Breast epithelium (tissue), 3 donors: ENCODE data around the gene HUS1.

Experiments used
- CTCF ChIP-seq, 3 donors: fragments of 450-650 bp; IDR thresholded peaks; one replicate each; pipeline ENCODE4 v1.5.1; 2016 to 2017; ENCODE audit warnings: antibody characterized with exemption in 3 of 3, mild to moderate bottlenecking in 3 of 3, moderate library complexity in 3 of 3
- POLR2A ChIP-seq: fragments of 450-650 bp; IDR thresholded peaks from one replicate; pipeline ENCODE4 v1.6.1; 2016; ENCODE audit warnings: antibody characterized with exemption, mild to moderate bottlenecking, moderate library complexity

GRCh38 chr7:47988496-47989386 is 9.3 kb upstream of the HUS1 start:
- no peak for TF ChIP-seq POLR2A
- TF ChIP-seq CTCF (IDR thresholded peaks at IDR 0.05) = no peak
